HPDE6-E6E7 (cell line): Measurements from ENCODE around the gene FLVCR1.

ENCODE experiments used
- DNase-seq: peaks from one replicate; pipeline ENCODE4 v3.0.0; 2011; ENCODE audit warnings: missing footprints; ENCODE audit errors: extremely low spot score

Gene FLVCR1

DNA sequence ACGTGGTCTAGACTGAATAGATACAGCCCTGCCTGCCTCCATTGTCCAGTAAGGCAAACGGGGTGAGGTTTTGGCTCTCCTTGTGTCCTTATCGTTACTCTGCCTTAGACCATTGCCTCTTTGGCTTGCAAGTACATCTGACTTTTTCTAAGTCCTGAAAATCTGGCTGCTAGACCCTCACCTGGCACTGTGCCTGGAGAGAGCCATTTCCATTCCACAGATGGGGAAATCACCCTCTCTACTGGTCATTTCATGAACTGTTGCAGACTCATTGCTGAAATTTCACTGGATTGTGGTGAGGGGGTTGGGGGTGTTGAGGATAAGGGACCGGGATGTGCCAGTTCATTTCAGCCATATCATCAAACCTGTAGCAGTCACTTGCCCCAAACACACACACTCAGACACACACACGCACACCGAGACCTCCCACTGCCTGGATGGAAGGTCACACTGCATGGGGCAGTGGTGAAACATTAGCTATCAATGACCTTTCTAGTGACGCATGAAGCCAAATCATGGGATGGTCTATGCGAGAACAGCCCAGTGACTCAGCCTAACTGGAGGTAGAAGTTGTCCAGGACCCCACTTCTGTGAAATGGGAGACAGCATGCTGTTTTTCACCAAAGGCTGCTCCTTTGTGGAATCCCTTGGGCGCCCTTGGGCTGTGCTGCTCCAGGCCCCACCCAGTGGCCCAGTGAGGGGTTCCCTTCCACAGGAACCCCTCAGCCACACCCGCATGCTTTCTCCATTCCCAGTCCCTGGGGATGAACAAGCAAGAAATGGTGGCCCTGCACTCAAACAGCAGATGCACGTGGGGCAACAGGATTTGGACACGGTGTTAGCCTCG, 57.4 kb downstream of the FLVCR1 start:
- DNase-seq, result no peak

GRCh38 chr1:212916481-212917133, 58.5 kb downstream of the FLVCR1 start:
- no peak for DNase-seq

- no peak for DNase-seq
These were observed 59.0 kb downstream of the FLVCR1 start for GRCh38 chr1:212917134-212917485.

- no peak for DNase-seq
These were observed 59.8 kb downstream of the FLVCR1 start for GRCh38 chr1:212917858-212918257.

GRCh38 chr1:212918824-212919223, 60.7 kb downstream of the FLVCR1 start:
- DNase-seq, result no peak

DNA sequence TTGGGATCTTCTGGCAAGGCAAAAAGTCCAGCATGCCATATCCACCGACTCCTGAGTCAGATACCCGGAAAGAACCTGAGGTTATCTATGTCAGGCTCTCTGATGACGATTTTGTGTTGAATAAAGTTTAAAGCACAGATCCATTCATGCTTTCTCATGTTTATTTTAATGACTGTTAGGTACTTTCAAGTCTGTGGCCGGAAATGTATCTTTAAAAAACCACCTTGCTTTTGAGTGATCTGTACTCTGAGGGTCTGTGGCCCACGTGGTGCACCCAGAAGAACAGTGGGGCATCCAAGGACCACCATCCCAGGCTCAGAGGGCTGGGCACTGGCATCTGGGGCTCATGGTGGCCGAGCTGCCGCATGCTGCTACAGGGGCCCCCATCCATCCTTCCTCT, 62.2 kb downstream of the FLVCR1 start:
- no peak for DNase-seq

- no peak for DNase-seq
These were observed 62.8 kb downstream of the FLVCR1 start for GRCh38 chr1:212920896-212921295.

- no peak for DNase-seq
These were observed 63.9 kb downstream of the FLVCR1 start for GRCh38 chr1:212922016-212922415.

DNA sequence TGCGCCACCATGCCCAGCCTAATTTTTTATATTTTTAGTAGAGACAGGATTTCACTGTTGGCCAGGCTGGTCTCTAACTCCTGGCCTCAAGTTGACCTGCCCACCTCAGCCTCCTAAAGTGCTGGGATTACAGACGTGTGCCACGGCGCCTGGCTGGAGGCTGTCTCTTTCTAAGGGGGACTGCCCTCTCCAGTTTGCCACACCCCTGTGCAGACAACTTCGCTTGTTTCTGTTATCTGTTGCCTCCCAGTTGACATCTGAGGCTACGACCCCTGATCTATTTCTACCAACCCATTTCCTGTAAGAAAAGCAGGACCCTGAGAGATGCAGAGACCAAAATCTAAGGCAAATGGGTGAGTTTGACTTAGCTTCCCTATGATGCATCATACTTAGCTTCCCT, 68.3 kb downstream of the FLVCR1 start:
- no peak for DNase-seq

DNA sequence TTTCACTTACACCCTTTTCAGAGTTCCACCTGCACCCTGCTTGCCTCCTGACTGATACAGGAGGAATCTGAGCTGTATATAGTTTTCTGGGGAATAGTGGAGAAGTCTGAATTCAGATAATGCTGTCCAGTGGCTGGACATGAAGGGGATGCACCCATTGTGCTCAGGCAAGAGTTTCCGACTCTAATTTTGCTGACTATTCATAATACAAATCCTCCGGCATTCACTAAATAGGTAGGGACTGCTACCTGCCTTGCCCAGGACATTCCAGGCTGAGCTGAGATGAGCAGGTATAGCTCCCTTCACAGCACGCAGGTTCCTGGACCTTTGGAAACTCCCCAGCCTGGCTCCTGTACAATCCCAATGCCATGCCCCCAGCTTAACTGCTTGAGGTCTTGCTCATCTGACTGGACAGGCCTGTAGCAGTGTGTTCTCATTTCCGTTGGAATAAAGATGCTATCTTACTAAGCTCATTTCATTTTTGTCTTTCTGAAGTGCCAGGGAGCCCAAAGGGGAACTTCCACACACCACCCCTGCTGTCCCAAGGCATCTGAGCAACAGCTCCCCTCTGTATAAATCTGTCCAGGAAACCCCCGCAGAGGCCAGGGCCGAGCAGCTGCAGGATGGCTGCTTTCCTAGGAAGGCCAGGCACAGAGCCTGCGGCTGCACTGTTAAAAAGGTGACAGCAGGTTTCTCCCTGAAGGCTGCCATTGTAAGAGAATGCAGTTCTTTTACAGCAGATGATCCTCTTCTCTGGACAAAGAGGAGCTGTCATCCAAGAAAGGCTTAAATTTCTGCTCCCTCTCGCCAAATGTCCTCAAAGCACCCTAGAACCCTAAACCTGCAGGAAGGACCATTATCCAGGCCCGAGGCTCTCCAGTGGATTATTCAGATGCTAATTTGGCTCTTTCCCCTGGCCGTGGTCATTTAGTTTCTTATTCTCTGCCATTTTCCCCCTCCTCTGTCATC, 70.5 kb downstream of the FLVCR1 start:
- DNase-seq, result no peak

- no peak for DNase-seq
These were observed 73.1 kb downstream of the FLVCR1 start for GRCh38 chr1:212930986-212931678.

- DNase-seq, result no peak
These were observed 75.9 kb downstream of the FLVCR1 start for GRCh38 chr1:212933815-212934471.

DNA sequence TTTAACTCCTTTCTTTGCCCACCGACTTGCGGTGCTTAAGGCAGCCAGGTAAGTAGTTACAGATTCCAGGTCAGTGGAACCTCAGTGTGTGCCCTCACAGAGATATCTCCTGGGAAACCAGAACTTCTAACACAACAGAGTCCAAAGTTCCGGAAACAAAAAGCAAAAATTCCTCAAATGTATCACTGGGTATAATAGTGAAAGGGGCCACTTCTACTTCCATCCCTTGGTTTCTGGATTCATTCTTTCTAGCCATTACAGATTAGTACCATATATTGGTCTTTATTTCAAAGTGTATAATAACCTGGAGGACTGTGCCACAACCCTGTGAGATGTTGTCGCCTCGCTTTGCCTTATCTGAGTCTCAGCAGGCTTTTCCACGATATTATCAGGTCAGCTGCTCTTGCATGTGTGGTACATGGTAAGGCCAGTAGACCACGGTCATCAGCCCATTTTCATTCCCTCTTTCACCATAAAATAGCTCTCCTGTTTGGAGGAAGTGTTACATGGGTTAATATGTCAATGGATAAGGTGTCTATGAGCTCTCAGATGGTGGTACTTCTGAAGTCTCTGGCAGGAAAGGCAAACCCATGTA, 77.4 kb downstream of the FLVCR1 start:
- no peak for DNase-seq

DNA sequence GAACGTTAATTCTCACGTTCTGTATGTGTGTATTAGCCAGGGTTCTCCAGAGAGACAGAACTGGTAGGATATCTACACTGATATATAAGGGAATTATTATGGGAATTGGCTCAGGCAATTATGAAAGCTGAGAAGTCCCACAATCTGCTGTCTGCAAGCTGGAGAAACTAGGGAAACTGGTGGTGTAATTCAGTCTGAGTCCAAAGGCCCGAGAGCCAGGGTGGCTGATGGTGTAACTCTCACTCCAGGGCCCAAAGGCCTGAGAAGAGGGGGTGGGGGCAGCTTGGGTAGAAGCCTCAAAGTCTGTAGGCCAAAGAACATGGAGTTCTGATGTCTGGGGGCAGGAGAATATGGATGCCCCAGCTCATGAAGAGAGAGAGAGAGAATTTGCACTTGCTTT, 79.0 kb downstream of the FLVCR1 start:
- no peak for DNase-seq

DNA sequence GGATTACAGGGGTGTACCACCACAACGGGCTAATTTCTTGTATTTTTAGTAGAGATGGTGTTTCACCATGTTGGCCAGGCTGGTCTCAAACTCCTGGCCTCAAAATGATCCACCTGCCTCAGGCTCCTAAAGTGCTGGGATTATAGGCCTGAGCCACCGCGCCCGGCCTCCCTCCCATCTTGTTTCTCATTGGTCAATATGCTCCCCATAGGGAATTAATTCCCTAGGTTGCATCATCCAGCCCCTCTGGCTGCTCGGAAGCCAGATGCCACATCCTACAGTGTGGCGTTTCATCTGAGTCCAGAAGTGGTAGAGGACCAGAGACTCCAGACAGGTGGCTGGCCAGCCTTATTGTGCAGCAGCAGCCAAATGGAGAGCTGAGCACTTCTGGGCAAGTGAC, 80.8 kb downstream of the FLVCR1 start:
- DNase-seq, result no peak

- DNase-seq, result no peak
These were observed 83.4 kb downstream of the FLVCR1 start for GRCh38 chr1:212941452-212941851.

DNA sequence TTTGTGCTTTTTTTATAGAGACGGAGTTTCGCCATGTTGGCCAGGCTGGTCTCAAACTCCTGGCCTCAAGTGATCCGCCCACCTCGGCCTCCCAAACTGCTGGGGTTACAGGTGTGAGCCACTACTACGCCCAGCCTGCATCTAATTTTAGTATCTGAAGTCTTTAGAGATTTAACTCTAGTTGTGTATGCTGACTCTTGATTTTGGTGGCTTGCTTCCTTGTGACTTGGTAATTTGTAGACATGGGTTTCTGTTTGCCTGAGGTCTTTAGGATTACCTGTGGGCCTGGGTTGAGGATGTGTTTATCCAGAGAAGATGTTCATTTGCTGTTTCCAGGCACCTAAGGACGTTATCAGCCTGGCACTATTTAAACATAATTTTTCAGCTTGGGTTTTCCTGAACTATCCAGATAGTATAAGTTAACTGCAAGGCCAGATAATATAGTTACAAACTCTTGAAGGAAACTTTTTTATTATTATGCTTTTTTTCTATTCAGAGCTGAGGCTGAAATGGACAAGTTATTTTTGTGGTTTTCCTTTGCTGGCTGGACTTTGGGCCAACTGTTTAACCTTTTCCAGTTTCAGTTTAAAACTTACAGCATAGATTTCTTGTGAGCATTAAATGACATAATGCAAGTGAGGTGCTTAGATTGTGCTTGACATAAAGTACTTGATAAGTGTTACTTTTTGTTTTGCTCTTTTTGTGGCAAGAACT, 84.8 kb downstream of the FLVCR1 start:
- no peak for DNase-seq

- no peak for DNase-seq
These were observed 85.3 kb downstream of the FLVCR1 start for GRCh38 chr1:212943393-212943710.

GRCh38 chr1:212944229-212944901, 86.3 kb downstream of the FLVCR1 start:
- DNase-seq, result no peak

- DNase-seq, result no peak
These were observed 87.0 kb downstream of the FLVCR1 start for GRCh38 chr1:212945056-212945455.
